Stimulated activated CD4-positive, alpha-beta T cell treated with anti-CD3 and anti-CD28 coated beads, TNF-alpha, amount 100 ng/mL, for 4 hours (primary cell): ENCODE measurements around the gene SCNN1A.

Source experiments
- DNase-seq, 3 experiments: peaks; one replicate each; pipeline ENCODE4 v3.0.0-alpha.2; 2020; ENCODE audit warnings: low read depth in 3 of 3

Gene SCNN1A

DNA sequence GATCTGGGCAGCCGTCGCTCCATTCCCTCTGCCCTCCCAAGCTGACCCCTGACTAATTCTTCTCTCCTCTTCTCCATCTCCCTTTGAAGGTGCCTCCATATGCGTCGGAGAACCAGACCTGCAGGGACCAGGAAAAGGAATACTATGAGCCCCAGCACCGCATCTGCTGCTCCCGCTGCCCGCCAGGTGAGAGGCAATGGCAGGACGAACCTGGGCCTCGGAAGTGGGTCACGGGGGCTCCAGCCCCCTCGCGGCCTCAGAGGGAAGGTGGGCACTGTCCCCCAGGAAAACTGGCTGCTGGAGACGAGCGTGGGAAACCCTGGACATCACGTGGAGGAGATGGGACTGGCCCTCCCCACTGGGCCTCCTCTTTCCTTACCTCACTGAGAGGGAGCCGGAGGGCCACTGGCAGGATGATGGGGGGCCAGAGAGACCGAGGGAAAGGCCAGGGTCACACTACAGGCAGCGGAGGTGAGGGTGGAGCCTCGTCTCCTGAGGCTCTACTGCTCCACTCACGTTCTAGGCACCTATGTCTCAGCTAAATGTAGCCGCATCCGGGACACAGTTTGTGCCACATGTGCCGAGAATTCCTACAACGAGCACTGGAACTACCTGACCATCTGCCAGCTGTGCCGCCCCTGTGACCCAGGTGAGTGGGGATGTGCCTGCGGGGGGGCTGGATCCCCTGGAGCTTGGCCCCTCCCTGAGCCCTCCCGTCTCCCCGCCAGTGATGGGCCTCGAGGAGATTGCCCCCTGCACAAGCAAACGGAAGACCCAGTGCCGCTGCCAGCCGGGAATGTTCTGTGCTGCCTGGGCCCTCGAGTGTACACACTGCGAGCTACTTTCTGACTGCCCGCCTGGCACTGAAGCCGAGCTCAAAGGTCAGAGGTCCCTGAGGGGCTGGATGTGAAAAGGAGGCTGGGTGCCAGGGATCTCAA is 9.4 kb upstream of the SCNN1A start:
- DNase-seq: no peak

DNA sequence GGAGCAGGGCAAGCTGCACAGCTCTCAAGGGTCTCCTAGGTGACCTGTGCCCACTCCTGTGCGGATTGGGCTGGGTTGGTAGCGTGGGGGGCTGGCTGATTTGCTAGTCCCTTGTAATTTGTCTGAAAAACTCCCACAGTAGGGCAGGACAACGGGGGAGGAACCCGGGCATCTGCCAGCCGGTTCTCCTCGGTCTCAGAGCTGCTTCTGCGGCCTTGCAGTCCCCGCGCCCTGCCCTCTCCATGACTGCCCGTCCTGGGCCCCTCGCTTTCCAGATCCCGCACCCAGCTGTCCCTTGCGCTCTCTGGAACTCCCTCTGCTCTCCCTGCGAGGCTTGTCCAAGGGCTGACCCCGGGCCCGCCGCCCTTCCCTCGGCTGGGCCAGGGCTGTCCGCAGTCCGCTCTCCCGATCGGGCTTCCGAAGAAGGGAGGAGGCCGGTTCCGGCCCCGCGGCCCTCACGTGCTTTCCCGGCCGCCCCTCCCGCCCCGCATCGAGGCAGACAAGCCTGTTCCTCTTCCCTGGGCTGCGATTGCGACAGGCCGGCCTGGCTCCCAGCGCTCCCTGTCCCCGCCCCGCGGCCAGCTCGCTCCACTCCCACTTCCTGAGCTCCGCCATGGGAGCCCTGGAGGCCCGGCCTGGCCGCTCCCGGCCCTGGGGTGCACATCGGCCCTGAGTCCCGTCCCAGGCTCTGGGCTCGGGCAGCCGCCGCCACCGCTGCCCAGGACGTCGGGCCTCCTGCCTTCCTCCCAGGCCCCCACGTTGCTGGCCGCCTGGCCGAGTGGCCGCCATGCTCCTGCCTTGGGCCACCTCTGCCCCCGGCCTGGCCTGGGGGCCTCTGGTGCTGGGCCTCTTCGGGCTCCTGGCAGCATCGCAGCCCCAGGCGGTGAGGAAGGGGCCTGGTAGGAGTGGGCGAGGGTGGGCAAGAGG is 8.5 kb upstream of the SCNN1A start, which contains the start of gene LTBR:
Gene LTBR, plus strand, starts transcription at position 591 of the 927 bp plus-strand sequence. Its CDS starts 197 bp downstream, at position 788.
- DNase-seq: no peak

DNA sequence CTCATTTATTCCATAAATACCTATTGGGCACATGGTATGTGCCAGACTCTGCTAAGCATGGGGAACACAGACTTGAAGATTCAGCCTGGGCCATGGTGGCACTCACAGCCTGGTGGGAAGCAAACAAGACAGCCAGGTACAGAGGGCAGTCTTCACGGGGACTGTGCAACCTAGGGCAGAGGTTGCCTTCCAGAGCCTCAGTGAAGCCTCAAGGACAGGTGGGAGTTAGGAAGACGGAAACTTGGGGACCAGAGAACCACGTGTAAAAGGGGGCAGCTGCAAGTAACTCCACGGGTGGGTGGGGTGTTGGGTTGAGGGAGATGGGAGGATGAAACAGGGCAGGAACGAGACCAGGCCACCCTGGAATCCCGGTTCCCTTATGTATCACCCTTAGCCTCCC is 7.6 kb upstream of the SCNN1A start:
- DNase-seq: no peak

DNA sequence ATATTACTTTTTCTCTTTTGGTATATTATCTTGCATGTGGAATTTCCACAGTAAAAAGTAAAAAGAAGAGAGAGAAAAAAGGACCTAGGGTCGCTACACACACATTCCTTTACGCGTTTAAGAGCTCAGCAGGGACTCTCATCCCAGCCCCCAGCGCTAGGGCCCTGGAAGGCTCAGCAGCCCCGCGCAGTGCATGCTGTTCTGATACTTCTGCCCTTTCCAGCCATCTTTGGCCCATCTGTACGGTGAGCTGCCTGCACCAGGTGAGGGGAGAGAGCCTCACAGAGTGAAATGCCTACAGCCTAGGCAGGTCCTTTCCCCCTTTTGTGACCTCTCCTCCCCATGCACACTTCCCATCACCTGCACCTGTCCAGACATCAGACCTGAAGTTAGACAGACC is 7.0 kb upstream of the SCNN1A start:
- no peak for DNase-seq

DNA sequence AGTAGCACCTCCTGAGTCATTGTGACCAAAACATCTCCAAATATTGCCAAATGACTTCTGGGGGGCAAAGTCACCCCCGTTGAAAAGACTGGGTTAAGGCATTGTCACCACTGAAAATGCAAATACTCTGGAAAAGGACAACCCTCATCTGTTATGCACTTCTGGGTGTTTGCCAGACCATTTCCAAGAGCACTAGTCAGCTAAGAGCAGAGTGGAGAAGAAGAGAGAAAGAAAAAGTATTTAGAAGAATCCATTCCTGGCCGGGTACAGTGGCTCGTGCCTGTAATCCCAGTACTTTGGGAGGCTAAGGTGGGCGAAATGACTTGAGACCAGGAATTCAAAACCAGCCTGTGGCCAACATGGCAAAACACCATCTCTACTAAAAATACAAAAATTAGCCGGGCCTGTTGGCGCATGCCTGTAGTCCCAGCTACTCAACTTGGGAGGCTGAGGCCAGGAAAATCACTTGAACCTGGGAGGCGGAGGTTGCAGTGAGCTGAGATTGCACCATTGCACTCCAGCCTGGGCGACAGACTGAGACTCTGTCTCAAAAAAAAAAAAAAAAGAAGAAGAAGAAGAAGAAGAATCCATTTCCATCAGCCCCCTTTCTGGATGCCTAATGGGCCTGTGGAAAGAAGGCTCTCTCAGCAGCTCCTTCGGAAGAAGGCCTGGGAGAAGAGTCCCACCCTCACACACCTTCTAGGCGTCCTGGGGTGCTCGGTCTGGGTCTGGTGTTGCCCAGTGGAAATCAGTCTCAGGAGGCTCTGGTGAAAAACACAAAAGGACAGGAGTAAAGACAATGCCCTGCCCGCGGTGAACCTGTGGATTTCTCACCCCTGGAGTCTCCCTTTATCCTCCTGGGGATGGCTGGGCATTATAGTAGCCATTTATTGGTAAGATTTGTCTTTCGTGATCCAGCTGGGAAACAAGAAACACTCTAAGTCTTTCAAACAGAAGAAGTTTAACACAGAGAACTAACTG is 5.1 kb upstream of the SCNN1A start:
- no peak for DNase-seq

DNA sequence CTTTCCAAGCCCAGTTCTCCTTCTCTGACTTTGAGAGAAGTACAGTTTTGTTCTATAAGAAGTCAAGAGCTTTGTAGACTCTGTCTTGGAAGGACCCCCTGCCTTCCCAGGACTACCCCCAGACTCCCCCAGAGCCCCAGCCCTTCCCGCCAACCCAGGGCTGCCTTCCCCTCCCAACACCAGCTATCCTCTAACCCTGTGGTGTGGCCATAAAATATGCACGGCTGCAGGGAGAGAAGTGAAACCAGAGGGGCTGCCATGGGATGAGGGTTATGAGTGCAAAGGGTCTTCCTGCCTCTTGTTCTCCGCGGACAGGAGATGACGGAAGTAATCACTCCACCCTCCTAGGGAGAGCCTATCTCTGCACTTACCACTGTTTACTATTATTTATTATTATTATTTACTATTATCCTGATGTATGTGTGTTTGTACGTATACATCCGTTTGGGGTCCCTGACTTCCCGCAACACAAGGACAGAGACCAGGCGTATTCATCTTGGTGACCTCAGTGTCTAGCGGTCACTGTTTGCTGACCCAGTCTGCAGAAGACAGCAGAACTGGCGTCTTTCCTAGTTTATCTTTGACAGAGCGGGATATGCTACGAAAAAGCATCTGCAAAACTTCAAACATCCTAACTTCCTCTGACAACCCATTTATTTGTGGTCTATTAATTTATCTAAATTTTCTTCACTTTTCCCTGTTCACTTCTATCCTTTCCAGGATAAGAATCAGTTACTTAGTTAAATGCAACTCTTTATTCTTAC is 3.5 kb upstream of the SCNN1A start:
- no peak for DNase-seq

- DNase-seq: no peak
Observed at GRCh38 chr12:6377667-6377994, 2.3 kb upstream of the SCNN1A start.

DNA sequence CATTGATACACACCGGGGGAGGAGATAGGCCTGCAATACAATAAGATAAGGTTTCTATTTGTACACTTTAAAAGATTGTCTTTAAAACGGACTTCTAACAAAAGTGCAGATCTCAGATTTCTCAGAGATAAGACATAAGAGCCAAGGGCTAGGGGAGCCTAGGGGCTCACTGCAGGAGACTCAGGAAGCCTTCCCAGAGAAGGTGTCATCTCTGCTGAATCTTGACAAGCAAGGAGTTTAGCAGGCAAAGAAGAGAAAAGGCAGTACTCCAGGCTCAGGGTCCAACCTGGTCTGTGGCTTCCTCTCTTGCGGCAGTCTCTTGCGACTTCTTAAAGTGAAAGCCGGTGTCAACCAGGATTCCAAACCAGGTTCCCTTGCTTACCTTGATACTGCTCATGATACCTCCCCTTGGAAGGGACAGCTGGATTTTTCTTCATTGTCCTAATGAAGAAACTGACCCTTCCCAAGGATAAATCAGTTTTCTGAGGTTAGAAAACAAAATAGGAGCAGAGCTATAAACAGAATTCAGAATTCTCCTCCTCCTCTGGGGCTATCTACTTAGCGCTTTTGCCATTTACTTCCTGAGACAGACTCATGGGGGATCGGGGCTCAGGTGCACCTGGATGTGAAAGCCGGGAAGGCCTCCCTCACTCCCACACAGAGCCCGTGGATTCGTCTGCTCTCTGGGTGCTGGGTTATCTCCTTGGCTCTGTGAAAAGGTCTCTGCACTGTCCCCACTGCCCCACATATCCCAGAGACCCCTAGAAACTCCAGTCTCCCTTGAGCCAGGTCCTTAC is 1.7 kb upstream of the SCNN1A start:
- DNase-seq: no peak

- DNase-seq: no peak
Observed at GRCh38 chr12:6376079-6376869, 911 bp upstream of the SCNN1A start.

- DNase-seq: no peak
Observed at GRCh38 chr12:6374786-6375160, 590 bp downstream of the SCNN1A start.

DNA sequence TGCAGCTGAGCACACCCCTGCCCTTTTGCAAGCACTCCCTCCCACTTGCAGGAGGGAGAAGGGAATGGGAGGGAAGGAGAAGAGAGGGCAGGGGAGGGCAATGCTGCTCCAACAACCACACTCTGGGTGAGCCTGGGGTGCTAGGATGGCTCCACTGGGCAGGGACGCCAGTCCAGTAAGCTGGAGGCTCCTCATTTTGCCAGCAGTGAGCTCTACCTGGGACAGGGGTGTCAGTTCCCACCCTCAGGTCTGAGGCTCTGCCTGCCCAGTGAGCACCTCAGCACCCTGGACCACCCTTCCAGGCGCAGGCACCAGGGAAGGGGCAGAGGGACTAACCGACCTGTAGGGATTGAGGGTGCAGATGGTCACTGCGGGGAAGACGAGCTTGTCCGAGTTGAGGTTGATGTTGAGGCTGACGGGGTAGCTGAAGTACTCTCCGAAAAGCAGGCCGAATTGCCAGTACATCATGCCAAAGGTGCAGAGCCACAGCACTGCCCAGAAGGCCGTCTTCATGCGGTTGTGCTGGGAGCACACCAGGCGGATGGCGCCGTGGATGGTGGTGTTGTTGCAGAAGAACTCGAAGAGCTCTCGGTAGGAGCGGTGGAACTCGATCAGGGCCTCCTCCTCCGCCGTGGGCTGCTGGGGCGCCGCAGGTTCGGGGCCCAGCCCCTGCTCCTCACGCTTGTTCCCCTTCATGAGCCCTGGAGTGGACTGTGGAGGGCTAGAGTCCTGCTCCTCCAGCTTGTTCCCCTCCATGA is 1.2 kb downstream of the SCNN1A start:
- DNase-seq: no peak

GRCh38 chr12:6373022-6373787 is 2.2 kb downstream of the SCNN1A start:
- no peak for DNase-seq

GRCh38 chr12:6372403-6373003 is 2.9 kb downstream of the SCNN1A start:
- DNase-seq: no peak

DNA sequence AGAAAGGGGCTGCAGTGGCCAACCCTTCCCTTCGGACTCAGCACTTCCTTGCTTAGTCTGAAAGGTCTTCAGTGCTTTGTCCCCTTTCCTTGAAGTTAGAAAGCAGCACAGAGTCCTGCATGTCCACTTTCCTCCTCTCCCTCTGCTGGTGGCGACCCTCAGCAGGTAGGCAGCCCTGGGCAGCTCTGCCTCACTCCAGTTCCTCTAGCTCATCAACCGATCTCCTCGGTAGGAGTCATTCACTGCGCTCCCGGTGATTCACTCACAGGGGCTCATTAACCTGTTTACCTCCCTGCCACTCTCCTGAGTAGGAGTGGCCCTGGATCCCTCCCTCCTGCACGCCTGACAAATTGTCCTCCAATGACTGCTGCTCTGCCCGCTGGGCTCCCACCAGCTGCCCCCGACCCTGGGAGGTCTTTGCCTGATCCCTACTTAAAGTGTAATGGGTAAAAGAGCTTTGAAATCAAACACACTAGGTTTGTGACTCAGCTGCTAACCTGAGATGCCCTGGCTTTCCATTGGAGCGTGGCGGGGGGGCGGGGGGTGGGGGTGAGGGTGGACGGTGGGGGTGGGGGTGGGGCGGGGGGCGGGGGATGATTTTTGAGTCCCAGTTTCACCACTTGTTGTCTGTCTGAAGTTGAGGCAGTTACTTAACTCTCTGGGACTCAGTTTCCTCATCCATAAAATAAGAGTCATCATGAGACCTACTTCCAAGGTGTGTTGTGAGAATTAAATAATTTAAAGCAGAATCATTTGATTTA is 4.2 kb downstream of the SCNN1A start:
- no peak for DNase-seq

DNA sequence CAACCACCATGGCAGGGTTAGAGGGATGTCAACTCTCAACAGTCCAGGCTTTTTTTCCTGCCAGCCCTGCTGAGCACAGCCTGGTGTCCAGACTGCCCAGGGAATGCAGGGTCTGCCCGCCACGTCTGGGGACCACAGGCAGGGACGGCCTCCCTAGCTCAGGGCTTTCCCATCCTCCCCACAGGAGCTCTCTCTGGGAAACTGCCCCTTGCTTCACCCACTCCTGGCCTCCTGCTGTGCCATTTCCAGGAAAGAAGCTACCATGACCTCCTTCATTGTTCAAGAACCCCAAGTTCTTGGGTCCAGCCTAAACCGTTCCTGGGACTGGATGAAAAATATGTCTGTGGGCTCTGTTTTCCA is 4.8 kb downstream of the SCNN1A start:
- DNase-seq: no peak

DNA sequence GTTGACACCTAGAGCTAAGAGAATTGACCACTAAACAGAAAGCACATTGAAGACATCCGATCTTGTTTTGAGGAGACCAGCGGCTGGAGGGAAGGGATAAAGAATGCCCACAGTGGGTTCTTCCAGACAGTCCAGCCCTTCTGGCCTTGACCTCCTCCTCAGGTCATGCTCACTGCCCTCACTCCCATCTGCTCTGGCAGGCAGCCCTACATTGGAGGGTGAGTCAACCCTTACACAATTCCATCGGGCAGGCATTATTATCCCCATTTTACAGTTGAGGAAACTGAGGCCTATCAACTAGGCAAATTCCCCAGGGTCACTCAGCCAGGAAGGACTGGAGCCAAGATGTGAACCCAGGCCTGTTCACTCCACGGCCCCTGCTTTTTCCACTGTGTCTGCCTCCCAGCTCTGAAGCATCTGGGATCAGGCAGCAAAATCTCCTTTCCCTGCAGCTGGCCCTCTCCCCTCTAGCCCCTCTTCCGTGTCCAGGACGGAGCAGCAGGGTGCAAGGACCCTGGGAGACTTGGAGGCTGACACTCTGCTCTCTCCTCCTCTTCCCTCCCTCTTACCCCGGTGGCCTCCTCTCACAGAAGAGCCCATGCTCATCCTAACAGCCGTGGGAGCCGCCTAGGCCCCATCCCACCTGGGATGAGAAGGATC is 5.3 kb downstream of the SCNN1A start:
- DNase-seq: no peak
